Left hindlimb (tissue), 1 donor: ENCODE measurements around the gene S100A11.
"Not testable (repeated sequence)": the region's sequence is repeated elsewhere in the genome, so short reads cannot be mapped to it uniquely, and the experiment has no call there.

Experiments used
- DNase-seq: peaks from one replicate; pipeline ENCODE4 v3.0.0-alpha.2; 2018

S100A11 gene

DNA sequence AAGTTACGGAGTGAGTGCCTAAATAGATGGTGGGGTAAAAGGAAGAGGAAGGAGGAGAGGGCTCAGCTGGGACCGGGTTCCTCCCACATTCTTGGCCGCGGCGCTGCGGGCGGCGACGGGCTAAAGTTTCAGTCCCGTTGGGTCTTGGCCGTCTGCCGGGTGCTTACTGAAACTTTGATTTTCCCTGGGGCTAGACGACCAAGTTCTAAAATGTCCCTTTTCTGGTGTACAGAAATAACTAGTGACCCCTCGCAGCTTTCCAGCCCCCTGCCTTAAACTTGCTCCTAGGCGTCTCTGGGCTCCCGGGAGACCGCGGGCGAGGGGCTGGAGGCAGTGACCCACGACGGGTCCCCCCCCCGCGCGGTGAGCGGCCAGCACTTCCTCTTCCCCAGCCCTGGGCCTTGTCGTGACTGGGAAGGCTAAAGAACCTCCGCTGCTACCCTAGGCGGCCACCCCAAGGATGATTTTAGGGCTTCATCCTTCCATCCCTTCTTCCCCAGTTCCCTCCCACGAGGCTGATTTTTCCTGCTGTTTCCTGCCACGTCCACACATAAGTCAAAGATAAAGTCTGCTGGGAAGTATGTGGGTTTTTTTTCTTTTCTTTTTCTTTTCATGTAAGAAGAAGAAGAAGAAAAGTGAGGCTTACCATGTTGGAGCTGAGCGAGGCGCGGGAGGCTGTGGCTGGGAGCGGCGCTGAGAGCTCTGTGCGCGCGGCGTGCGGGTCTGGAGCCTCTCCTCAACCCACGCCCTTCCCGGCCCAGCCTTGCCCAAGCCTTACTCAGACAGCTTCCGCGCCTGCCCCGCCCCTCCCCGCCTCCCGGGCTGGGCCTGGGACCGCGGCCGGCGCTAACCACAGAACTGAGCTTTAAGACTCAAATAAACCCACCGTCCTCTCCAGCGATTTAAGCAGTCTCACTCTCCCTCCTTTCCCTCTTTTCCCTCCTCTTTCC is at the start of gene S100A11:
Gene S100A11 (minus strand): TSS at position 738 of the 950 bp plus-strand sequence. CDS start 89 bp downstream, at position 649.
- peak; percentile 92 for DNase-seq

DNA sequence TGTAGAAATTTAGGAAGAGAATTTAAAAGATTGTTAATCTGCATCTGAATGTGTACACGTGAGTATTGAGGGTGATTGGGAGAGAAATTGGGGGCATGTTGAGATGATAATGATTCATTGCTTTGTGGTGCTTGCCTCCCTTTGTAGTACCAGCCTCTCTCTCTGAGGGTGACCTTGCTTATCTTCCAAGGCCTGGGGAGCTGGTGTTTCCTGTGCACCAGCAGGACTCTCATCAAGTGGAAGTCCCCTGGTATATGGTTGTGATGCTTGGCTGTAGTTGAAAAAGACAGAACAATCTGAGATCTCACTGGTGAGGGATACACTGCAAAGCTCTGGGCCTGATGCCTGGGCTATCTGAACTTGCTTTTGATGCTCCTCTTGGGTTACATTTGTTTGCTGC is 48.0 kb upstream of the S100A11 start:
- no peak for DNase-seq

DNA sequence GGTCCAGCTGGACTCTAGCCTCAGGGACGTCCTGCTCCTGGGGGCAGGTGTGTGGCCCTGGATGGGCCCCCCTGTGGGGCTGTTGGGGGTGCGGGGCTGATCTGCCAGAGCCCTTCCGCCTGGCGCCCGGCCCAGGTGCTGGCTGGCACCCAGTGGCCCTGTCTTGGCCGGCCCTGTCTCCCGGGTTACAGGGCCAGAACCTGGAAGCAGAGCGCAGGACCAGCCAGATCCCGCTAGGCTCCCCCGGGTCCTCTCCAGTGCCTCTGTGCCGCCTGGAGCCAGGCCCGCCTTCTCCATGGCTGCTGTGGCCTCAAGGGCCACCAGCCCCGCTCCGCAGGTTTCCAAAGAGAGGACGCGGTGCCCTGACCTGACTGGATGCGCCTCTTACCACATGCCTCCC is 44.2 kb upstream of the S100A11 start:
- not testable (repeated sequence) for DNase-seq

GRCh38 chr1:152080494-152080893 is 43.7 kb upstream of the S100A11 start:
- DNase-seq, result not testable (repeated sequence)

DNA sequence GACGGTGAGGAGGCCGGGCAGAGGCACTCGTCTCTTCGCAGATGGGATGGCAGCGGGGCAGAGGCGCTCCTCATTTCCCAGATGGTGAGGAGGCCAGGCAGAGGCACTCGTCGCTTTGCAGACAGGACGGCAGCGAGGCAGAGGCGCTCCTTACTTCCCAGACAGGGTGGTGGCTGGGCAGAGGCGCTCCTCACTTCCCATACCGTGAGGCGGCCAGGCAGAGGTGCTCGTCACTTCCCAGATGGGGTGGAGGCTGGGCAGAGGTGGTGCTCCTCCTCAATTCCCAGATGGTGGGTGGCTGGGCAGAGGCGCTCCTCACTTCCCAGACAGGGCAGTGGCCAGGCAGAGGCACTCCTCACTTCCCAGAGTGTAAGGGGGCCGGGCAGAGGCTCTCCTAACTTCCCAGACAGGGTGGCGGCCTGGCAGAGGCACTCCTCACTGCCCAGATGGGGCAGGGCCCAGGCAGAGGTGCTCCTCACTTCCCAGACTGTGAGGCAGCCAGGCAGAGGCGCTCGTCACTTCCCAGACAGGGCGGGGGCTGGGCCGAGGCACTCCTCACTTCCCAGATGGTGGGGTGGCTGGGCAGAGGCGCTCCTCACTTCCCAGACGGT is 42.1 kb upstream of the S100A11 start:
- peak; percentile 30 for DNase-seq

DNA sequence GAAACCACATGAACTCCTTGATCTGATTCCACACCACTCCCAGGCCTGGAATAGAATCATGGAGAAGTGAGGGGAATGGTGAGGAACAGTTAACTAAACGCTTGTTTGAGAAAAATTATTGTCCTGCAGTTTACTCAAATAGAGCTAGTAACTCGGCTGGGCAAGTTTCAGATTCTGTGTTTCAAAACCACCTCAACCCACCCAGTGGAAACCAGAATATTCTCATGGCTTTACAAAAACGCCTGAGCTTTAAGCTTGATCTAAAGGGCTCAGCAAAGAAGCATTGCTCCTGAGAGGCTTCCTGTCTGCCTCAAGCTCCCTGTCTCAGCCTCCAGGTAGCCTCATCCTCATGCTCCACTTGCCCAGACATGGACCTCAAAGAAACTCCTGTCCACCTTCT is 35.5 kb upstream of the S100A11 start:
- DNase-seq, result no peak

DNA sequence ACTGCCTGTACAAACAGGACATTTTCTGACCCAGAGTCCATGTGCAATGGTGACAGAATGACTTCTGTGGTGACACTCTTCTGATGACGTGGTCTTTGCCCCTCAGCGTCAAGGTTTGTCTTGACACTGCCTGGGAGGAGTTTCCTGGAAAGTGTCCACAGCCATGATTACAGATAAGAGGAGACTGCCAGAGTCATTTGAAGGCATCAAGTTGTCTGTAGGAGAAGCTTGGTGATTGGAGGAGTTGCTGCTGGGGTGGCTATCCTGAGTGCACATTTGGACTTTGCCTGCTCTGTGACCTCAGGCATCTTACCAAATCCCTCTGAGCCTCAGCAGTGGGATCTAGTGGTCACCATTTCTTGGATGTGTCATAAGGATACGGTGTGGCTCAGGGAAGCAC is 34.3 kb upstream of the S100A11 start:
- DNase-seq, result no peak

DNA sequence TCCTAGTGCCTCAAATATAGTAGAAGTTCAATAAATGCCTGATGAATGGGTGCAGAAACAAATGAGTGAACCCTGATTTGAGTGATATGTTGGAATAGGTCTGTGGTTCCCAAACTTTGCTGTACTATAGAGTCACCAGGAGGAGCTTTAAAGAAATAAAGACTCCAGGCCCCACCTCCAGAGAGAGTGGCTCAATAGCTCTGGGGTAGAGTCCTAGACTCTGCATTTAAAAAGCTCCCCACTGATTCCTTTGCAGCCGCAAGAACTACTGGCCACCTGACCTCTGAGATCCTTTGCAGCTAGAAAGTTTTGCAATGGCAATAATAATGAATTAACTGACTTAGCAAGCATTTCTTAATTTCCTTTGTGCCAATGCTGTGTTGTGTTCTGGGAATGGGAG is 31.1 kb upstream of the S100A11 start:
- no peak for DNase-seq

- DNase-seq, result no peak
These were observed 30.3 kb upstream of the S100A11 start for GRCh38 chr1:152067150-152067549.

DNA sequence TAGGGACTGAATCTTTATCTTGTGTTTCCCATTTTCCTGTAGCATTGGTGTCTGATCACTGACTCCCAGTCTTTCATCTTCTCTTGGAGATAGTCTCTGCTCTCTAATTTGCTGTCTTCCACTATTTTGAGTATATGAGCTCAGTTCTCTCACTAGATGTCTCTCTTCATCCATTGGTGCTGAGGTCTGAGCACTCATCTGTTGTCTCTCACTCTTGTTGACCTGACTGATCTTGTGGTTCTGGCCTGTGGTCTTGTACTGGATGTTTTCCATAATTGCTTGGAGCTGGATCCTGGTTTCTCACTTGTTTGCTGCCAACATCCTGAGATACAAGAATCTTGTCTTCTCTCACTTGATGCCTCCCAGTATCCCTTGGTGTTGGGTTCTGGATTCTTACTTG is 25.1 kb upstream of the S100A11 start:
- no peak for DNase-seq

GRCh38 chr1:152053375-152053774 is 16.6 kb upstream of the S100A11 start:
- DNase-seq, result no peak

DNA sequence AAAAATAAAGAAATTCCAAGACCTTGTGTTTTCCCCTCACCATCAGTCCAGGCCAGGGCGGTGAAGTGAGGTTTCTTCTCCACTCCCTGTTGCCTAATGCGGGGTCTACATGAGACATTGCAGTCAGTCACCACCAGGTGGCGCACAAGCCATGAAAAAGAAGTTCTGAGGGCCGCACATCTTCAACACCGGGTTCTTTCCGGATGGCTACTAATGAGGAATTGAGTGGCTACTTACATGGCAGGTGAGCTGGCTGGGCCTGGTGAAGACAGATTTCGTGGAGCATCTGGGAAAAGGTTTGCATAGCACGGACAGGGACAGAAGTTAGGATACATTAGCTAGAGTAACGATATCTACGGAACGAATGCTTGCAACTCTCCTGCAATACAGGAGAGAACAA is 15.8 kb upstream of the S100A11 start:
- DNase-seq, result peak; percentile 74

- no peak for DNase-seq
These were observed 14.3 kb upstream of the S100A11 start for GRCh38 chr1:152050886-152051675.

GRCh38 chr1:152049291-152050083 is 12.7 kb upstream of the S100A11 start:
- DNase-seq, result no peak

- no peak for DNase-seq
These were observed 11.7 kb upstream of the S100A11 start for GRCh38 chr1:152048416-152049009.

- DNase-seq, result peak; percentile 90
These were observed 11.1 kb upstream of the S100A11 start for GRCh38 chr1:152047730-152048415.

DNA sequence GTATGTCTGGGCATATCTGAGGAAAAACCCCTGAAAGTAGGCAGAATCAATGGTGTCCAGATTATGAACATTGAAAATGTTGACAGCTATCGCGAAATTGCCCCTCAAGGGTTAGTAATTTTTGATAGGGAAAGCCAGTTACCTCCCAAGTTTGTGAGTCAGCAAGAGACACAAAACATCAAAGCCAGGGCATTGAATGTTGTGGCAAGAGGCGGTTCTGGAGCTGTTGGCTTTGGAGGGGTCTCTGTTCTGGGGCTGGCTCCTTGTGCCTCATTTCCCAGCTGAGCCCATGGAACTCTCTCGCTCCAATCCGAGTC is 10.6 kb upstream of the S100A11 start:
- DNase-seq, result no peak

- DNase-seq, result no peak
These were observed 7.6 kb upstream of the S100A11 start for GRCh38 chr1:152044386-152044785.

DNA sequence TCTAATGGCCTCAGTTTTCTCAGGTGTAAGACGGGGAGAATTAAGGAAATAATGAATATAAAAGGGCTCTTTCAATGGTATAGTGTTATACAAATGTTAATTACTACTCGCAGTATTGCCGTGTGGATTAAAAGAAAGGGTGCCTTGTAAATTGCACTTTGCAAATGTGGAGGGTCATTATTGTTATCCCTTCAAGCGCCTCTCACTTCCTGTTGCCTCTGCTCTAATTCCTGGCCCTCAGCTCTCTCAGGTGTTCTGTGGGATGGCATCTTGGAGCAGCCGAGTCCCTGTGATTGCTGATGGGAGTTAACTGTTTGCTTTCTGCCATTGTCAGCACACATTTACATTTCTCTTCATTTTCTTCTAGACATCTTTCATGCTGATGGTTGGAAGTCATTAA is 7.1 kb upstream of the S100A11 start:
- no peak for DNase-seq

- DNase-seq, result no peak
These were observed 5.2 kb upstream of the S100A11 start for GRCh38 chr1:152042030-152042429.

GRCh38 chr1:152039886-152040285 is 3.1 kb upstream of the S100A11 start:
- no peak for DNase-seq

GRCh38 chr1:152039461-152039860 is 2.7 kb upstream of the S100A11 start:
- no peak for DNase-seq
